H1 (cell line): ENCODE data around the gene NPFF. TPM values are rescaled to one million over a fixed set of nuclear protein-coding genes. Genes with fewer than 3 reads are reported as not detected.

Experiments used
- CTCF ChIA-PET: fragments of 300-600 bp; sonication (Branson Sonifier 250); formaldehyde crosslinking; loops from one replicate; lab custom pipeline; 2021; ENCODE audit not compliant: partially characterized antibody; lab: Charles Lee
- POLR2A ChIA-PET: fragments of 300-600 bp; sonication (Branson Sonifier 250); formaldehyde crosslinking; loops from one replicate; lab custom pipeline; 2021; ENCODE audit warnings: inconsistent platforms; ENCODE audit not compliant: partially characterized antibody; lab: Charles Lee
- DNase-seq, 2 experiments: peaks; one replicate each; pipeline versions ENCODE4 v3.0.0 to v3.0.0-alpha.2; 2010 to 2022; ENCODE audit warnings: low spot score in 2 of 2, low read depth in 1 of 2, mixed read lengths in 1 of 2
- FAIRE-seq: peaks from 2 replicates; lab custom pipeline; 2011; peaks lifted over from hg19 to GRCh38; lab: Jason Lieb, UNC
- H2AFZ ChIP-seq: 2 replicates; pipeline ENCODE4 v1.8.1; 2012; ENCODE audit warnings: low read length, inconsistent platforms
- H2AK5ac ChIP-seq: 2 replicates; pipeline ENCODE4 v1.6.1; 2013; ENCODE audit warnings: low read depth, low read length
- H2BK120ac ChIP-seq: replicated peaks from 2 replicates; pipeline ENCODE3; 2013; ENCODE audit warnings: low read depth, low read length, inconsistent platforms
- H2BK12ac ChIP-seq: 2 replicates; pipeline ENCODE4 v1.6.1; 2013; ENCODE audit warnings: low read depth, low read length
- H2BK15ac ChIP-seq: 2 replicates; pipeline ENCODE4 v1.6.1; 2013; ENCODE audit warnings: low read length
- H2BK20ac ChIP-seq: 2 replicates; pipeline ENCODE4 v1.6.1; 2013; ENCODE audit warnings: low read length
- H2BK5ac ChIP-seq: 2 replicates; pipeline ENCODE4 v1.6.1; 2013; ENCODE audit warnings: low read depth, low read length
- H3K14ac ChIP-seq: 2 replicates; pipeline ENCODE4 v1.6.1; 2013; ENCODE audit warnings: inconsistent platforms; ENCODE audit not compliant: insufficient read length
- H3K18ac ChIP-seq: 2 replicates; pipeline ENCODE4 v1.6.1; 2013; ENCODE audit warnings: low read length; ENCODE audit errors: extremely low read depth
- H3K23ac ChIP-seq: 2 replicates; pipeline ENCODE4 v1.6.1; 2013; ENCODE audit warnings: inconsistent platforms; ENCODE audit not compliant: insufficient read length
- H3K23me2 ChIP-seq: 2 replicates; pipeline ENCODE4 v1.6.1; 2013; ENCODE audit warnings: low read depth, low read length
- H3K27ac ChIP-seq: 2 replicates; pipeline ENCODE4 v1.6.1; 2011; ENCODE audit warnings: low read depth, low read length, inconsistent platforms
- H3K27me3 ChIP-seq, 4 experiments: replicated peaks in 1 of 4; 1 replicate in 1 of 4; 2 replicates in 3 of 4; pipeline versions ENCODE4 v1.6.1 to v1.8.1; 2011 to 2013; ENCODE audit warnings: low read length in 3 of 4, mild to moderate bottlenecking in 3 of 4, inconsistent platforms in 2 of 4, mixed read lengths in 2 of 4, moderate library complexity in 1 of 4; ENCODE audit not compliant: control insufficient read depth in 3 of 4, insufficient read depth in 3 of 4; ENCODE audit errors: extremely low read depth in 1 of 4
- H3K36me3 ChIP-seq, 4 experiments: 2 replicates each; pipeline versions ENCODE4 v1.6.1 to v1.8.1; 2011 to 2013; ENCODE audit warnings: mild to moderate bottlenecking in 4 of 4, low read length in 3 of 4, moderate library complexity in 2 of 4, control low read depth in 1 of 4, inconsistent platforms in 1 of 4; ENCODE audit not compliant: insufficient read depth in 4 of 4, control insufficient read depth in 2 of 4
- H3K4ac ChIP-seq: replicated peaks from 2 replicates; pipeline ENCODE3; 2013; ENCODE audit warnings: low read length, low read depth, mixed read lengths, inconsistent platforms; ENCODE audit not compliant: insufficient read length
- H3K4me1 ChIP-seq, 4 experiments: replicated peaks in 1 of 4; 1 replicate in 1 of 4; 2 replicates in 3 of 4; pipeline versions ENCODE4 v1.6.1 to v1.8.1; 2011 to 2013; ENCODE audit warnings: low read length in 3 of 4, inconsistent platforms in 2 of 4, mixed read lengths in 1 of 4; ENCODE audit not compliant: insufficient read depth in 4 of 4, control insufficient read depth in 3 of 4
- H3K4me2 ChIP-seq, 2 experiments: 2 replicates each; pipeline versions ENCODE4 v1.6.1 to v1.8.1; 2011 to 2013; ENCODE audit warnings: low read depth in 2 of 2, low read length in 2 of 2, control low read depth in 1 of 2, inconsistent platforms in 1 of 2, mild to moderate bottlenecking in 1 of 2; ENCODE audit not compliant: insufficient read depth in 1 of 2
- H3K4me3 ChIP-seq, 4 experiments: fragments of 200-600, 300-600 bp in 1 of 4; sonication (generic), shearing (Covaris generic), sonication (Bioruptor Twin) in 1 of 4; 2 replicates each; pipeline versions ENCODE4 v1.5.1 to v1.8.1; 2011 to 2016; ENCODE audit warnings: low read length in 4 of 4, low read depth in 3 of 4, control low read depth in 2 of 4, inconsistent platforms in 2 of 4, mild to moderate bottlenecking in 2 of 4, mixed read lengths in 1 of 4, moderate library complexity in 1 of 4; ENCODE audit not compliant: insufficient read depth in 2 of 4; ENCODE audit errors: extremely low read depth in 1 of 4
- H3K56ac ChIP-seq: replicated peaks from 2 replicates; pipeline ENCODE3; 2013; ENCODE audit warnings: low read depth, mild to moderate bottlenecking, mixed read lengths, low read length, inconsistent platforms; ENCODE audit not compliant: insufficient read length
- H3K79me1 ChIP-seq: 2 replicates; pipeline ENCODE4 v1.6.1; 2013; ENCODE audit warnings: low read depth, low read length, control low read depth
- H3K79me2 ChIP-seq, 2 experiments: 2 replicates each; pipeline versions ENCODE4 v1.6.1 to v1.8.1; 2012 to 2013; ENCODE audit warnings: low read length in 2 of 2, mild to moderate bottlenecking in 2 of 2, inconsistent platforms in 1 of 2; ENCODE audit not compliant: insufficient read depth in 2 of 2, control insufficient read depth in 1 of 2
- H3K9ac ChIP-seq, 4 experiments: replicated peaks in 1 of 4; 1 replicate in 1 of 4; 2 replicates in 3 of 4; pipeline versions ENCODE4 v1.6.1 to v1.8.1; 2011 to 2013; ENCODE audit warnings: low read depth in 3 of 4, low read length in 3 of 4, control low read depth in 2 of 4, mild to moderate bottlenecking in 2 of 4, moderate library complexity in 2 of 4, inconsistent platforms in 1 of 4; ENCODE audit errors: extremely low read depth in 1 of 4
- H3K9me3 ChIP-seq, 2 experiments: 2 replicates each; pipeline versions ENCODE4 v1.6.1 to v1.8.1; 2012 to 2013; ENCODE audit warnings: mild to moderate bottlenecking in 2 of 2, moderate library complexity in 2 of 2, control low read depth in 1 of 2, inconsistent platforms in 1 of 2, low read depth in 1 of 2, low read length in 1 of 2, mixed read lengths in 1 of 2; ENCODE audit not compliant: insufficient read depth in 2 of 2
- H4K20me1 ChIP-seq, 2 experiments: replicated peaks in 1 of 2; 2 replicates each; pipeline versions ENCODE3 to v1.8.1; 2011 to 2013; ENCODE audit warnings: inconsistent platforms in 2 of 2, low read length in 2 of 2, mild to moderate bottlenecking in 1 of 2; ENCODE audit not compliant: insufficient read depth in 2 of 2, control insufficient read depth in 1 of 2
- H4K5ac ChIP-seq: 2 replicates; pipeline ENCODE4 v1.6.1; 2013; ENCODE audit warnings: low read length, low read depth, mixed read lengths, inconsistent platforms; ENCODE audit not compliant: insufficient read length
- H4K8ac ChIP-seq: 2 replicates; pipeline ENCODE4 v1.8.0; 2013; ENCODE audit warnings: mild to moderate bottlenecking, moderate library complexity, low read length, inconsistent platforms; ENCODE audit not compliant: insufficient read depth; ENCODE audit errors: extremely low read depth
- H4K91ac ChIP-seq: replicated peaks from 2 replicates; pipeline ENCODE3; 2013; ENCODE audit warnings: low read length, mixed read lengths, inconsistent platforms; ENCODE audit not compliant: insufficient read length
- BACH1 ChIP-seq: IDR thresholded peaks from 2 replicates; pipeline ENCODE4 v1.6.1; 2012; ENCODE audit warnings: low read length, improper control_type of control experiment
- BRCA1 ChIP-seq: IDR thresholded peaks from 2 replicates; pipeline ENCODE4 v1.6.1; 2012; ENCODE audit warnings: low read depth, low read length, improper control_type of control experiment
- CTBP2 ChIP-seq: IDR thresholded peaks from 2 replicates; pipeline ENCODE4 v1.7.0; 2011; ENCODE audit warnings: borderline replicate concordance, mild to moderate bottlenecking, moderate library complexity, mixed read lengths, low read length; ENCODE audit not compliant: insufficient read depth, insufficient read length
- CTCF ChIP-seq, 3 experiments: IDR thresholded peaks; 1 replicate in 2 of 3; 2 replicates in 1 of 3; pipeline versions ENCODE4 v1.5.1 to v1.6.1; 2011; ENCODE audit warnings: low read length in 3 of 3, mild to moderate bottlenecking in 3 of 3, inconsistent platforms in 2 of 3, low read depth in 1 of 3, moderate library complexity in 1 of 3; ENCODE audit not compliant: insufficient read depth in 1 of 3; ENCODE audit errors: control extremely low read depth in 1 of 3
- MAFK ChIP-seq: IDR thresholded peaks from 2 replicates; pipeline ENCODE4 v1.6.1; 2012; ENCODE audit warnings: low read depth, mild to moderate bottlenecking, improper control_type of control experiment, low read length
- POLR2AphosphoS5 ChIP-seq: IDR thresholded peaks from 2 replicates; pipeline ENCODE4 v1.6.1; 2011; ENCODE audit warnings: low read depth, low read length
- RBBP5 ChIP-seq: IDR thresholded peaks from 2 replicates; pipeline ENCODE4 v1.7.1; 2012; ENCODE audit warnings: low read depth, mild to moderate bottlenecking, inconsistent platforms, low read length, moderate library complexity, borderline replicate concordance
- RFX5 ChIP-seq: IDR thresholded peaks from 2 replicates; pipeline ENCODE4 v1.6.1; 2011; ENCODE audit warnings: low read depth, low read length, improper control_type of control experiment, borderline replicate concordance
- RXRA ChIP-seq: IDR thresholded peaks from 2 replicates; pipeline ENCODE4 v1.6.1; 2011; ENCODE audit warnings: low read depth, mild to moderate bottlenecking, low read length, moderate library complexity; ENCODE audit not compliant: insufficient read depth
- SIRT6 ChIP-seq: IDR thresholded peaks from one replicate; pipeline ENCODE4 v1.7.1; 2012; ENCODE audit warnings: low read length, inconsistent platforms
- TAF1 ChIP-seq: IDR thresholded peaks from 2 replicates; pipeline ENCODE4 v1.6.1; 2011; ENCODE audit warnings: mild to moderate bottlenecking, low read depth, low read length
- TEAD4 ChIP-seq: IDR thresholded peaks from 2 replicates; pipeline ENCODE4 v1.6.1; 2012; ENCODE audit warnings: low read depth, low read length, inconsistent platforms, mixed read lengths
- WGBS, 2 experiments: shearing (Covaris generic) in 1 of 2; methylation state at CpG; one replicate each; pipeline versions ENCODE4 v1.1.6 to v1.1.7; 2013 to 2015; ENCODE audit warnings: low lambda C conversion rate in 2 of 2, mixed read lengths in 2 of 2, inconsistent platforms in 1 of 2, low coverage in 1 of 2, missing lambda C conversion rate in 1 of 2; ENCODE audit not compliant: insufficient replicate concordance in 2 of 2, insufficient coverage in 1 of 2, insufficient read length in 1 of 2; ENCODE audit errors: extremely low coverage in 1 of 2, missing lambda C conversion rate in 1 of 2; 5-methylcytosine and 5-hydroxymethylcytosine counted together
- polyA plus RNA-seq, 7 experiments: library from polyadenylated mRNA; depleted of rRNA in 3 of 7; stranded (reverse) in 5 of 7; unstranded in 2 of 7; fragments of >200 nt in 5 of 7; fragments of 200-250 nt in 2 of 7; gene quantifications; 1 replicate in 5 of 7; 2 replicates in 1 of 7; 4 replicates in 1 of 7; pipeline versions ENCODE4 v1.2.1 to v1.2.3, GENCODE V29; 2011 to 2013; ENCODE audit warnings: missing spikeins in 2 of 7, mixed read lengths in 2 of 7
- total RNA-seq: library from RNA; stranded (reverse); fragmentation: NEBNext Ultra II Directional; extraction: Animal tissue kit (Norgen Biotek cat#: 25700); gene quantifications from 2 replicates; pipeline ENCODE4 v1.2.1, GENCODE V29; 2021

NPFF gene
- total and polyA plus RNA-seq, 2 of the 8 experiments (the other 6 are each of a cell fraction or from before 2014, with no cell fraction given): not detected

GRCh38 chr12:53523131-53523530 lies 15.8 kb upstream of the NPFF start:
- no peaks in the 10 kb centered on the region for H3K23me2 ChIP-seq
- H4K91ac ChIP-seq: no peak overlapping the region
- no peak overlapping the region for H3K18ac ChIP-seq
- H3K9me3 ChIP-seq: no peaks in the 10 kb centered on the region
- no peak overlapping the region for H3K4me2 ChIP-seq
- H2BK5ac ChIP-seq: no peak overlapping the region
- ChIA-PET CTCF (interaction anchor here (2.5 kb wide), 1 partner anchor 14 kb away, joined by 7 read pairs; no protein-coding TSS in a partner anchor), POLR2A (interaction anchor here (0.6 to 67.0 kb wide), 4 partner anchors 22 to 213 kb away, joined by 3 to 3397 read pairs (median 6); partner anchors contain the start of genes ATP5MC2, PCBP2, PRR13 and TARBP2)
- no peak overlapping the region for H3K27ac ChIP-seq
- H2BK15ac ChIP-seq: no peak overlapping the region
- H2AK5ac ChIP-seq: no peak overlapping the region
- peaks cover 2 to 9% (median 6%) of the 10 kb centered on the region in 4 experiments; a peak in 6 of 8 replicates for H3K36me3 ChIP-seq
- H3K79me2 ChIP-seq: no peaks in the 10 kb centered on the region
- no peak for FAIRE-seq
- no peak for DNase-seq
- no peaks in the 10 kb centered on the region for H3K4me1 ChIP-seq
- H3K14ac ChIP-seq: no peak overlapping the region
- no peak overlapping the region for H3K23ac ChIP-seq
- no peaks in the 10 kb centered on the region for H3K27me3 ChIP-seq
- H3K9ac ChIP-seq: no peak overlapping the region
- no peak overlapping the region for H4K8ac ChIP-seq
- H2BK120ac ChIP-seq: no peak overlapping the region
- H3K56ac ChIP-seq: no peak overlapping the region
- no peak overlapping the region for H2BK20ac ChIP-seq
- H3K4ac ChIP-seq: no peak overlapping the region
- no peak overlapping the region for H4K5ac ChIP-seq
- no peak overlapping the region for H3K4me3 ChIP-seq
- 89% methylated on average over 3 of the region's 3 CpGs; no CpG with 5 or more reads in 1 of the 2 experiments for WGBS, 2 experiments
- no peaks in the 10 kb centered on the region for H4K20me1 ChIP-seq
- no peak overlapping the region for H2BK12ac ChIP-seq
- no peaks in the 10 kb centered on the region for H3K79me1 ChIP-seq
- no peak overlapping the region for H2AFZ ChIP-seq
- TF ChIP-seq SIRT6 (no peak), RBBP5 (no peak), TAF1 (no peak), BACH1 (no peak), MAFK (no peak), BRCA1 (no peak), TEAD4 (no peak), CTCF (IDR thresholded peaks at IDR 0.05; ENCODE audit: control extremely low read depth in 1 of 3, insufficient read depth in 1 of 3, low read depth in 1 of 3, low read length in 3 of 3) (no peak), RXRA (no peak), RFX5 (no peak), POLR2AphosphoS5 (no peak), CTBP2 (no peak)
